Measurements from ENCODE around the gene BAAT.

BAAT gene

DNA sequence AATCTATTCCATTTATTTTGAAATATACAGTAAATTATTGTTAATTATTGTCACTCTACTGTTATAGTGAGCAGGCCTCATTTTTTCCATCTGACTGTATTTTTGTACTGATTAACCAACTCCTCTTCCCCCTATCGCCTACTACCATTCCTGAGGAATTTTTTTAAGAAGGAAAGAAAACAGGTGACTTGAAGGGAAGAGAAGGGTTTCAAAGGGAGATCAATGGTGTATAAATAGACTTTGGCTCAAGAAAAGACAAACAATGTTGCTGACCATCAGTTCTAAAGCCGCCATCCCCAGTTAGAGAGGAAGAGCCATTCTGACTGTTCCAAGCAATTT, 69.7 kb downstream of the BAAT start:
- TF ChIP-seq ZNF830 (tag by site-specific recombination; IDR thresholded peaks at IDR 0.05; ENCODE audit: low read depth) (no peak), ZNF302 (tag by site-specific recombination; IDR thresholded peaks at IDR 0.05; ENCODE audit: low read depth) (no peak), ZSCAN30 (tag by site-specific recombination; IDR thresholded peaks at IDR 0.05) (no peak), ZSCAN16 (tag by site-specific recombination; IDR thresholded peaks at IDR 0.05) (no peak), ZBTB17 (tag by site-specific recombination; IDR thresholded peaks at IDR 0.05) (no peak), ZNF560 (tag by site-specific recombination; IDR thresholded peaks at IDR 0.05; ENCODE audit: borderline replicate concordance) (no peak), ZNF768 (tag by site-specific recombination; IDR thresholded peaks at IDR 0.05) (no peak), RBAK (tag by site-specific recombination; IDR thresholded peaks at IDR 0.05) (no peak), ZNF48 (tag by site-specific recombination; IDR thresholded peaks at IDR 0.05) (no peak), OVOL3 (tag by site-specific recombination; IDR thresholded peaks at IDR 0.05) (no peak), ZNF558 (tag by site-specific recombination; IDR thresholded peaks at IDR 0.05) (no peak), ZNF202 (tag by site-specific recombination; IDR thresholded peaks at IDR 0.05; ENCODE audit: borderline replicate concordance) (no peak), ZNF157 (tag by site-specific recombination; IDR thresholded peaks at IDR 0.05) (no peak)
- TF ChIP-seq, protein P1, sequence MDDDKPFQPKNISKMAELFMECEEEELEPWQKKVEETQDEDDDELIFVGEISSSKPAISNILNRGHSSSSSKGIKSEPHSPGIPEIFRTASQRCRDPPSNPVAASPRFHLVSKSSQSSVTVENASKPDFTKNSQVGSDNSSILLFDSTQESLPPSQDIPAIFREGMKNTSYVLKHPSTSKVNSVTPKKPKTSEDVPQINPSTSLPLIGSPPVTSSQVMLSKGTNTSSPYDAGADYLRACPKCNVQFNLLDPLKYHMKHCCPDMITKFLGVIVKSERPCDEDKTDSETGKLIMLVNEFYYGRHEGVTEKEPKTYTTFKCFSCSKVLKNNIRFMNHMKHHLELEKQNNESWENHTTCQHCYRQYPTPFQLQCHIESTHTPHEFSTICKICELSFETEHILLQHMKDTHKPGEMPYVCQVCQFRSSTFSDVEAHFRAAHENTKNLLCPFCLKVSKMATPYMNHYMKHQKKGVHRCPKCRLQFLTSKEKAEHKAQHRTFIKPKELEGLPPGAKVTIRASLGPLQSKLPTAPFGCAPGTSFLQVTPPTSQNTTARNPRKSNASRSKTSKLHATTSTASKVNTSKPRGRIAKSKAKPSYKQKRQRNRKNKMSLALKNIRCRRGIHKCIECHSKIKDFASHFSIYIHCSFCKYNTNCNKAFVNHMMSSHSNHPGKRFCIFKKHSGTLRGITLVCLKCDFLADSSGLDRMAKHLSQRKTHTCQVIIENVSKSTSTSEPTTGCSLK (tag by site-specific recombination; IDR thresholded peaks at IDR 0.05): no peak
- TF ChIP-seq, protein P2, sequence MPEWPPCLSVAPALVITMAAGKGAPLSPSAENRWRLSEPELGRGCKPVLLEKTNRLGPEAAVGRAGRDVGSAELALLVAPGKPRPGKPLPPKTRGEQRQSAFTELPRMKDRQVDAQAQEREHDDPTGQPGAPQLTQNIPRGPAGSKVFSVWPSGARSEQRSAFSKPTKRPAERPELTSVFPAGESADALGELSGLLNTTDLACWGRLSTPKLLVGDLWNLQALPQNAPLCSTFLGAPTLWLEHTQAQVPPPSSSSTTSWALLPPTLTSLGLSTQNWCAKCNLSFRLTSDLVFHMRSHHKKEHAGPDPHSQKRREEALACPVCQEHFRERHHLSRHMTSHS (tag by site-specific recombination; IDR thresholded peaks at IDR 0.05): no peak
- TF ChIP-seq, protein P3, sequence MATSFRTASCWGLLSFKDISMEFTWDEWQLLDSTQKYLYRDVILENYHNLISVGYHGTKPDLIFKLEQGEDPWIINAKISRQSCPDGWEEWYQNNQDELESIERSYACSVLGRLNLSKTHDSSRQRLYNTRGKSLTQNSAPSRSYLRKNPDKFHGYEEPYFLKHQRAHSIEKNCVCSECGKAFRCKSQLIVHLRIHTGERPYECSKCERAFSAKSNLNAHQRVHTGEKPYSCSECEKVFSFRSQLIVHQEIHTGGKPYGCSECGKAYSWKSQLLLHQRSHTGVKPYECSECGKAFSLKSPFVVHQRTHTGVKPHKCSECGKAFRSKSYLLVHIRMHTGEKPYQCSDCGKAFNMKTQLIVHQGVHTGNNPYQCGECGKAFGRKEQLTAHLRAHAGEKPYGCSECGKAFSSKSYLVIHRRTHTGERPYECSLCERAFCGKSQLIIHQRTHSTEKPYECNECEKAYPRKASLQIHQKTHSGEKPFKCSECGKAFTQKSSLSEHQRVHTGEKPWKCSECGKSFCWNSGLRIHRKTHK (tag by site-specific recombination; IDR thresholded peaks at IDR 0.05): no peak
- CTCF ChIA-PET: interaction anchor here (1.3 kb wide), 1 partner anchor 713 kb away, joined by 3 read pairs; no protein-coding TSS in a partner anchor

DNA sequence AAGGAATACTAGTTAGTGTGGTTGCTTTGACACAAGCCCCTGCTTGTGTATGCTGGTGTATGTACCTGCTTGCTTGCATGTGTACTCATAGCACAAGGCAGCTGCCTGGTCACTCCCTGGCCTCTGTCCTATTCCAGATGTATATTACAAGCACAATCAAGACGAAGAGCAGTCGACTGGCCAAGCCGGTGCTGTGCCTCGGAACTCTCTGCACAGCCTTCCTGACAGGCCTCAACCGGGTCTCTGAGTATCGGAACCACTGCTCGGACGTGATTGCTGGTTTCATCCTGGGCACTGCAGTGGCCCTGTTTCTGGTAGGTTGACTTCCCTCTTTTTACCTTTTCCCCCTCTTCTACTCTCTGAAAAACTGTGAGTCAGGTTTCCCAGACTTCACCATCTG, 72.1 kb downstream of the BAAT start:
- Histone ChIP-seq H3K4me1 (ENCODE audit: control insufficient read depth, insufficient read depth, low read length) (no peaks in the 10 kb centered on the region), H3K9me3 (ENCODE audit: control insufficient read depth, insufficient read depth, low read depth, low read length) (no peaks in the 10 kb centered on the region), H3K36me3 (ENCODE audit: control insufficient read depth in 2 of 2, insufficient read depth in 1 of 2, low read length in 2 of 2) (peaks cover 0 to 11% of the 10 kb centered on the region in 2 experiments; a peak in 1 of 3 replicates), H3K27ac (ENCODE audit: extremely low read depth, low read depth, low read length) (no peak overlapping the region), H3K4me3 (ENCODE audit: low read depth, low read length) (no peak overlapping the region)
- POLR2A ChIA-PET: no interaction called here
- CTCF ChIA-PET: interaction anchor here (0.6 to 4.1 kb wide), 21 partner anchors 9 to 737 kb away, joined by 3 to 65 read pairs (median 6); no protein-coding TSS in a partner anchor
- no peak for TF ChIP-seq ZNF621 (tag by site-specific recombination; IDR thresholded peaks at IDR 0.05)
- TF ChIP-seq ZNF768 (tag by site-specific recombination; IDR thresholded peaks at IDR 0.05): no peak
- TF ChIP-seq, protein P4, sequence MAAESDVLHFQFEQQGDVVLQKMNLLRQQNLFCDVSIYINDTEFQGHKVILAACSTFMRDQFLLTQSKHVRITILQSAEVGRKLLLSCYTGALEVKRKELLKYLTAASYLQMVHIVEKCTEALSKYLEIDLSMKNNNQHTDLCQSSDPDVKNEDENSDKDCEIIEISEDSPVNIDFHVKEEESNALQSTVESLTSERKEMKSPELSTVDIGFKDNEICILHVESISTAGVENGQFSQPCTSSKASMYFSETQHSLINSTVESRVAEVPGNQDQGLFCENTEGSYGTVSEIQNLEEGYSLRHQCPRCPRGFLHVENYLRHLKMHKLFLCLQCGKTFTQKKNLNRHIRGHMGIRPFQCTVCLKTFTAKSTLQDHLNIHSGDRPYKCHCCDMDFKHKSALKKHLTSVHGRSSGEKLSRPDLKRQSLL (tag by site-specific recombination; IDR thresholded peaks at IDR 0.05): no peak
- no peak for TF ChIP-seq ZEB2 (tag by site-specific recombination; IDR thresholded peaks at IDR 0.05)
- TF ChIP-seq ZNF354C (tag by site-specific recombination; IDR thresholded peaks at IDR 0.05; ENCODE audit: borderline replicate concordance, low read depth): no peak
- no peak for TF ChIP-seq ZNF785 (tag by site-specific recombination; IDR thresholded peaks at IDR 0.05)
- no peak for TF ChIP-seq ZNF155 (tag by site-specific recombination; IDR thresholded peaks at IDR 0.05)
- no peak for TF ChIP-seq HOXC10 (CRISPR knock-in tag; IDR thresholded peaks at IDR 0.05)
- no peak for TF ChIP-seq ZNF157 (tag by site-specific recombination; IDR thresholded peaks at IDR 0.05)
- TF ChIP-seq ZSCAN16 (tag by site-specific recombination; IDR thresholded peaks at IDR 0.05): no peak
- TF ChIP-seq, protein P5, sequence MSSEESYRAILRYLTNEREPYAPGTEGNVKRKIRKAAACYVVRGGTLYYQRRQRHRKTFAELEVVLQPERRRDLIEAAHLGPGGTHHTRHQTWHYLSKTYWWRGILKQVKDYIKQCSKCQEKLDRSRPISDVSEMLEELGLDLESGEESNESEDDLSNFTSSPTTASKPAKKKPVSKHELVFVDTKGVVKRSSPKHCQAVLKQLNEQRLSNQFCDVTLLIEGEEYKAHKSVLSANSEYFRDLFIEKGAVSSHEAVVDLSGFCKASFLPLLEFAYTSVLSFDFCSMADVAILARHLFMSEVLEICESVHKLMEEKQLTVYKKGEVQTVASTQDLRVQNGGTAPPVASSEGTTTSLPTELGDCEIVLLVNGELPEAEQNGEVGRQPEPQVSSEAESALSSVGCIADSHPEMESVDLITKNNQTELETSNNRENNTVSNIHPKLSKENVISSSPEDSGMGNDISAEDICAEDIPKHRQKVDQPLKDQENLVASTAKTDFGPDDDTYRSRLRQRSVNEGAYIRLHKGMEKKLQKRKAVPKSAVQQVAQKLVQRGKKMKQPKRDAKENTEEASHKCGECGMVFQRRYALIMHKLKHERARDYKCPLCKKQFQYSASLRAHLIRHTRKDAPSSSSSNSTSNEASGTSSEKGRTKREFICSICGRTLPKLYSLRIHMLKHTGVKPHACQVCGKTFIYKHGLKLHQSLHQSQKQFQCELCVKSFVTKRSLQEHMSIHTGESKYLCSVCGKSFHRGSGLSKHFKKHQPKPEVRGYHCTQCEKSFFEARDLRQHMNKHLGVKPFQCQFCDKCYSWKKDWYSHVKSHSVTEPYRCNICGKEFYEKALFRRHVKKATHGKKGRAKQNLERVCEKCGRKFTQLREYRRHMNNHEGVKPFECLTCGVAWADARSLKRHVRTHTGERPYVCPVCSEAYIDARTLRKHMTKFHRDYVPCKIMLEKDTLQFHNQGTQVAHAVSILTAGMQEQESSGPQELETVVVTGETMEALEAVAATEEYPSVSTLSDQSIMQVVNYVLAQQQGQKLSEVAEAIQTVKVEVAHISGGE (tag by site-specific recombination; conservative IDR thresholded peaks at IDR 0.05; ENCODE audit: low read depth): no peak
- no peak for TF ChIP-seq GFI1B (tag by site-specific recombination; IDR thresholded peaks at IDR 0.05)
- TF ChIP-seq, protein P6, sequence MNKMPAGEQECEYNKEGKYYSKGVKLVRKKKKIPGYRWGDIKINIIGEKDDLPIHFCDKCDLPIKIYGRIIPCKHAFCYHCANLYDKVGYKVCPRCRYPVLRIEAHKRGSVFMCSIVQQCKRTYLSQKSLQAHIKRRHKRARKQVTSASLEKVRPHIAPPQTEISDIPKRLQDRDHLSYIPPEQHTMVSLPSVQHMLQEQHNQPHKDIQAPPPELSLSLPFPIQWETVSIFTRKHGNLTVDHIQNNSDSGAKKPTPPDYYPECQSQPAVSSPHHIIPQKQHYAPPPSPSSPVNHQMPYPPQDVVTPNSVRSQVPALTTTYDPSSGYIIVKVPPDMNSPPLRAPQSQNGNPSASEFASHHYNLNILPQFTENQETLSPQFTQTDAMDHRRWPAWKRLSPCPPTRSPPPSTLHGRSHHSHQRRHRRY (tag by site-specific recombination; IDR thresholded peaks at IDR 0.05): no peak

More for the DNA sequence above, 69.7 kb downstream of the BAAT start:
- no peaks in the 10 kb centered on the region for H3K9me3 ChIP-seq (ENCODE audit: control insufficient read depth, insufficient read depth, low read depth, low read length)
- H3K4me3 ChIP-seq (ENCODE audit: low read depth, low read length): no peak overlapping the region
- POLR2A ChIA-PET: no interaction called here
- no peak overlapping the region for H3K27ac ChIP-seq (ENCODE audit: extremely low read depth, low read depth, low read length)
- no peaks in the 10 kb centered on the region for H3K4me1 ChIP-seq (ENCODE audit: control insufficient read depth, insufficient read depth, low read length)
- peaks cover 0 to 14% of the 10 kb centered on the region in 2 experiments; a peak in 1 of 3 replicates for H3K36me3 ChIP-seq (ENCODE audit: control insufficient read depth in 2 of 2, insufficient read depth in 1 of 2, low read length in 2 of 2)

Data from HEK293 (cell line).